Colon (tissue), 2 donors: Measurements from ENCODE around the gene PROK2.

Experiments used
- FAIRE-seq: peaks from 2 replicates; lab custom pipeline; 2012; peaks lifted over from hg19 to GRCh38; lab: Jason Lieb, UNC
- donor health status: control.
- donor health status: control.

PROK2 gene

GRCh38 chr3:71784914-71785531, at the start of gene PROK2:
Gene PROK2, minus strand, starts transcription at chr3:71785148. Its CDS starts 96 bp downstream, at chr3:71785052.
- FAIRE-seq, result no peak

- no peak for FAIRE-seq
Measured at GRCh38 chr3:71831599-71831998, 46.7 kb upstream of the PROK2 start.

- FAIRE-seq, result no peak
Measured at GRCh38 chr3:71825551-71826283, 40.8 kb upstream of the PROK2 start.

- FAIRE-seq, result no peak
Measured at GRCh38 chr3:71821116-71821515, 36.2 kb upstream of the PROK2 start.

GRCh38 chr3:71817262-71817661, 32.3 kb upstream of the PROK2 start:
- FAIRE-seq, result no peak

- no peak for FAIRE-seq
Measured at GRCh38 chr3:71816767-71817156, 31.8 kb upstream of the PROK2 start.

- FAIRE-seq, result no peak
Measured at GRCh38 chr3:71815340-71816067, 30.6 kb upstream of the PROK2 start.

GRCh38 chr3:71813704-71814103, 28.8 kb upstream of the PROK2 start:
- no peak for FAIRE-seq

GRCh38 chr3:71813073-71813472, 28.1 kb upstream of the PROK2 start:
- FAIRE-seq, result no peak

GRCh38 chr3:71810056-71810455, 25.1 kb upstream of the PROK2 start:
- FAIRE-seq, result no peak

GRCh38 chr3:71809321-71810026, 24.5 kb upstream of the PROK2 start:
- FAIRE-seq, result no peak

- FAIRE-seq, result no peak
Measured at GRCh38 chr3:71806736-71807135, 21.8 kb upstream of the PROK2 start.

GRCh38 chr3:71805691-71806090, 20.7 kb upstream of the PROK2 start:
- FAIRE-seq, result no peak

- FAIRE-seq, result no peak
Measured at GRCh38 chr3:71805199-71805598, 20.3 kb upstream of the PROK2 start.

GRCh38 chr3:71803248-71803647, 18.3 kb upstream of the PROK2 start:
- no peak for FAIRE-seq

- FAIRE-seq, result no peak
Measured at GRCh38 chr3:71801986-71802385, 17.0 kb upstream of the PROK2 start.

- no peak for FAIRE-seq
Measured at GRCh38 chr3:71800023-71800422, 15.1 kb upstream of the PROK2 start.

GRCh38 chr3:71797455-71797854, 12.5 kb upstream of the PROK2 start:
- FAIRE-seq, result no peak

GRCh38 chr3:71796290-71796689, 11.3 kb upstream of the PROK2 start:
- no peak for FAIRE-seq

GRCh38 chr3:71791634-71792033, 6.7 kb upstream of the PROK2 start:
- FAIRE-seq, result no peak

- FAIRE-seq, result no peak
Measured at GRCh38 chr3:71789922-71790321, 5.0 kb upstream of the PROK2 start.

- no peak for FAIRE-seq
Measured at GRCh38 chr3:71787851-71788405, 3.0 kb upstream of the PROK2 start.
